Breast epithelium (tissue), 4 donors: ENCODE results near the gene GYG1. TPM values are rescaled to one million over a fixed set of nuclear protein-coding genes. Genes with fewer than 3 reads are reported as not detected.

Experiments used
- DNase-seq, 2 donors: peaks; one replicate each; pipeline ENCODE4 v3.0.0-alpha.2; 2019; ENCODE audit warnings: low spot score in 2 of 2
- H3K27ac ChIP-seq, 2 donors: fragments of 200-600 bp; sonication (generic) in 1 of 2; one replicate each; pipeline ENCODE4 v1.5.1; 2016 to 2019; ENCODE audit warnings: mild to moderate bottlenecking in 1 of 2
- H3K27me3 ChIP-seq, 2 donors: fragments of 200-600 bp; sonication (generic) in 1 of 2; one replicate each; pipeline versions ENCODE4 v1.5.1 to v1.6.0; 2017 to 2019; ENCODE audit warnings: control low read depth in 1 of 2, mild to moderate bottlenecking in 1 of 2
- H3K36me3 ChIP-seq: fragments of 200-600 bp; one replicate; pipeline ENCODE4 v1.5.1; 2019
- H3K4me1 ChIP-seq, 2 donors: fragments of 200-600 bp; sonication (generic); one replicate each; pipeline ENCODE4 v1.5.1; 2016 to 2019; ENCODE audit warnings: control low read depth in 1 of 2
- H3K4me3 ChIP-seq, 3 donors: fragments of 200-600 bp; sonication (generic); 1 replicate in 2 of 3; 2 replicates in 1 of 3; pipeline ENCODE4 v1.5.1; 2016 to 2019; ENCODE audit warnings: mild to moderate bottlenecking in 3 of 3, moderate library complexity in 2 of 3
- H3K9me3 ChIP-seq, 2 donors: fragments of 200-600 bp; sonication (generic) in 1 of 2; one replicate each; pipeline ENCODE4 v1.5.1; 2016 to 2019; ENCODE audit warnings: control low read depth in 1 of 2
- CTCF ChIP-seq, 3 donors: fragments of 450-650 bp; IDR thresholded peaks; one replicate each; pipeline ENCODE4 v1.5.1; 2016 to 2017; ENCODE audit warnings: antibody characterized with exemption in 3 of 3, mild to moderate bottlenecking in 3 of 3, moderate library complexity in 3 of 3
- POLR2A ChIP-seq: fragments of 450-650 bp; IDR thresholded peaks from one replicate; pipeline ENCODE4 v1.6.1; 2016; ENCODE audit warnings: antibody characterized with exemption, mild to moderate bottlenecking, moderate library complexity
- POLR2AphosphoS5 ChIP-seq, 3 donors: sonication (generic); formaldehyde crosslinking; IDR thresholded peaks; one replicate each; pipeline ENCODE4 v1.6.1; 2017; ENCODE audit warnings: antibody characterized with exemption in 3 of 3
- intact Hi-C: fragments of 100-400 bp; cut with DNase I; formaldehyde crosslinking; loops from one replicate; pipeline ENCODE4 v1.15.1; 2023; ENCODE audit warnings: low total_unique reads
- total RNA-seq, 3 donors: library from RNA; depleted of rRNA; stranded (reverse); fragments of >200 nt; gene quantifications; one replicate each; pipeline ENCODE4 v1.1.0, GENCODE V29; 2016

The GYG1 gene
- total RNA-seq, 3 donors from 2014 or later: 25.8 to 36.1 (median 35.9) TPM

GRCh38 chr3:148998715-148999423 lies 7.5 kb downstream of the GYG1 start:
- Histone ChIP-seq H3K27me3 (no peaks in the 10 kb centered on the region), H3K9me3 (no peaks in the 10 kb centered on the region), H3K27ac (peak overlapping the region; percentile 44 to 66), H3K4me1 (peaks cover 0 to 5% of the 10 kb centered on the region in 2 donors), H3K4me3 (no peak overlapping the region), H3K36me3 (no peaks in the 10 kb centered on the region)
- no peak for DNase-seq
- intact Hi-C loops: no loop called here
- no peak for TF ChIP-seq CTCF (IDR thresholded peaks at IDR 0.05)

- Histone ChIP-seq H3K9me3 (no peaks in the 10 kb centered on the region), H3K36me3 (no peaks in the 10 kb centered on the region), H3K27me3 (no peaks in the 10 kb centered on the region), H3K4me3 (no peak overlapping the region), H3K4me1 (peaks cover 0 to 5% of the 10 kb centered on the region in 2 donors), H3K27ac (peak overlapping the region in 1 of 2 donors; percentile 66)
- DNase-seq: no peak
- intact Hi-C loops: no loop called here
- TF ChIP-seq POLR2A (no peak), CTCF (IDR thresholded peaks at IDR 0.05) (no peak), POLR2AphosphoS5 (IDR thresholded peaks at IDR 0.05) (no peak)
Observed at GRCh38 chr3:148999806-149000205, 8.5 kb downstream of the GYG1 start.

- TF ChIP-seq POLR2AphosphoS5 (IDR thresholded peaks at IDR 0.05) (no peak), CTCF (IDR thresholded peaks at IDR 0.05) (no peak), POLR2A (no peak)
- Histone ChIP-seq H3K27me3 (no peaks in the 10 kb centered on the region), H3K9me3 (no peaks in the 10 kb centered on the region), H3K4me3 (no peak overlapping the region), H3K27ac (no peak overlapping the region), H3K36me3 (no peaks in the 10 kb centered on the region), H3K4me1 (peaks cover 0 to 5% of the 10 kb centered on the region in 2 donors)
- intact Hi-C loops: no loop called here
- DNase-seq: no peak
Observed at GRCh38 chr3:149000206-149000745, 8.9 kb downstream of the GYG1 start.

GRCh38 chr3:149001727-149002126 lies 10.4 kb downstream of the GYG1 start:
- Histone ChIP-seq H3K4me3 (no peak overlapping the region), H3K36me3 (no peaks in the 10 kb centered on the region), H3K27ac (no peak overlapping the region), H3K4me1 (peaks cover 0 to 5% of the 10 kb centered on the region in 2 donors), H3K27me3 (no peaks in the 10 kb centered on the region), H3K9me3 (no peaks in the 10 kb centered on the region)
- intact Hi-C loops: no loop called here
- DNase-seq: no peak
- TF ChIP-seq POLR2A: no peak
- no peak for TF ChIP-seq CTCF (IDR thresholded peaks at IDR 0.05)
- TF ChIP-seq POLR2AphosphoS5 (IDR thresholded peaks at IDR 0.05): no peak

- no peak for DNase-seq
- intact Hi-C loops: no loop called here
- Histone ChIP-seq H3K27ac (no peak overlapping the region), H3K4me3 (no peak overlapping the region), H3K36me3 (no peaks in the 10 kb centered on the region), H3K4me1 (no peaks in the 10 kb centered on the region), H3K9me3 (no peaks in the 10 kb centered on the region), H3K27me3 (no peaks in the 10 kb centered on the region)
- no peak for TF ChIP-seq POLR2AphosphoS5 (IDR thresholded peaks at IDR 0.05)
Observed at GRCh38 chr3:149003653-149004305, 12.4 kb downstream of the GYG1 start.
